ENCODE measurements around the gene COPS2. TPM values are rescaled to one million over a fixed set of nuclear protein-coding genes. Genes with fewer than 3 reads are reported as not detected.

COPS2 gene
- total and polyA plus RNA-seq, 9 of the 15 experiments (the other 6 are each of a cell fraction or from before 2014, with no cell fraction given): 66.4 to 154 (median 117) TPM

- DNase-seq (ENCODE audit: extremely low read depth in 1 of 4, low spot score in 3 of 4) (no peak), ATAC-seq (no peak), FAIRE-seq (no peak)
- H3K27me3 ChIP-seq (ENCODE audit: control insufficient read depth in 2 of 2, insufficient read depth in 2 of 2, low read length in 2 of 2): no peaks in the 10 kb centered on the region
- ChIA-PET CTCF (ENCODE audit: low intra/inter-chr PET ratio) (no interaction called here), POLR2A (interaction anchor here (1.0 kb wide), 1 partner anchor 12 kb away, joined by 5 read pairs; no protein-coding TSS in a partner anchor)
- H3K4me3 ChIP-seq: no peak overlapping the region
- peaks cover 0 to 4% of the 10 kb centered on the region in 2 experiments; a peak in 1 of 5 replicates for H3K4me1 ChIP-seq (replicated peaks in 1 of 2; ENCODE audit: control insufficient read depth in 2 of 2, insufficient read depth in 2 of 2, low read length in 2 of 2)
- no peak overlapping the region for H3K9ac ChIP-seq (ENCODE audit: insufficient read depth in 1 of 2, low read depth in 2 of 2, low read length in 2 of 2)
- intact Hi-C loops (cut with micrococcal nuclease) (no loop called here), in situ Hi-C loops (cut with MboI) (no loop called here)
- H3K9me3 ChIP-seq (replicated peaks; ENCODE audit: control insufficient read depth, insufficient read depth, low read depth, low read length): no peaks in the 10 kb centered on the region
- H2AFZ ChIP-seq (ENCODE audit: low read depth, low read length): no peak overlapping the region
- H3K36me3 ChIP-seq (ENCODE audit: control insufficient read depth, insufficient read depth, low read length): no peaks in the 10 kb centered on the region
- no peak overlapping the region for H3K4me2 ChIP-seq (ENCODE audit: insufficient read depth, low read length)
- no TSS peak for BruUV-seq (replicated peaks)
- H4K20me1 ChIP-seq (replicated peaks; ENCODE audit: control insufficient read depth, insufficient read depth, low read length): no peaks in the 10 kb centered on the region
- H3K9me1 ChIP-seq (ENCODE audit: control insufficient read depth, insufficient read depth, low read length): no peaks in the 10 kb centered on the region
- 72% methylated on average over 5 of the region's 5 CpGs for WGBS (ENCODE audit: insufficient coverage, low coverage, missing lambda C conversion rate)
- no peak overlapping the region for H3K27ac ChIP-seq (ENCODE audit: extremely low read depth, low read depth, low read length)
- TF ChIP-seq ZNF76 (CRISPR knock-in tag; IDR thresholded peaks at IDR 0.05; ENCODE audit: borderline replicate concordance): no peak
- TF ChIP-seq SPI1 (IDR thresholded peaks at IDR 0.05; ENCODE audit: borderline replicate concordance, low read depth, low read length): peak; percentile 82; the same call in 1 of the 2 replicates
- TF ChIP-seq CCAR2 (IDR thresholded peaks at IDR 0.05; ENCODE audit: low read depth, low read length): no peak
- TF ChIP-seq ZNF280A (IDR thresholded peaks at IDR 0.05; ENCODE audit: low read depth, partially characterized antibody): no peak
- no peaks in the 10 kb centered on the region for H3K79me2 ChIP-seq (ENCODE audit: control insufficient read depth, insufficient read depth, low read length)
Measured at GRCh38 chr15:49083401-49084284, 71.8 kb downstream of the COPS2 start.
